SK-N-SH treated with all-trans-retinoic acid at 6 μM for 48 hours (cell line): ENCODE results near the gene NOS2.

Experiments used
- ATAC-seq: fragments of 200-7000 bp; cut with Tn5 transposase; 3 replicates; pipeline ENCODE4 v1.9.1; 2020; ENCODE audit warnings: mild to moderate bottlenecking, moderate library complexity
- ARNTL ChIP-seq: fragments of 450-650 bp; formaldehyde crosslinking; IDR thresholded peaks from 2 replicates; pipeline ENCODE4 v1.5.0; 2020; ENCODE audit warnings: low read depth, mild to moderate bottlenecking, moderate library complexity, borderline replicate concordance
- BACH2 ChIP-seq: fragments of 250-450 bp; sonication (Bioruptor Pico); IDR thresholded peaks from 2 replicates; pipeline ENCODE4 v1.9.0; 2021; ENCODE audit warnings: mild to moderate bottlenecking, borderline replicate concordance
- CSDC2 ChIP-seq: fragments of 250-450 bp; sonication (Bioruptor Pico); IDR thresholded peaks from 2 replicates; pipeline ENCODE4 v1.5.0; 2020; ENCODE audit warnings: mild to moderate bottlenecking, moderate library complexity
- ESRRG ChIP-seq: fragments of 250-450 bp; sonication (Bioruptor Pico); IDR thresholded peaks from 2 replicates; pipeline ENCODE4 v1.6.1; 2021; ENCODE audit warnings: mild to moderate bottlenecking
- GLIS3 ChIP-seq: fragments of 250-450 bp; sonication (Bioruptor Pico); IDR thresholded peaks from 2 replicates; pipeline ENCODE4 v1.5.0; 2020; ENCODE audit warnings: mild to moderate bottlenecking, moderate library complexity
- ISL1 ChIP-seq: fragments of 250-450 bp; sonication (Bioruptor Pico); IDR thresholded peaks from 2 replicates; pipeline ENCODE4 v2.1.2; 2022; ENCODE audit warnings: mild to moderate bottlenecking, moderate library complexity
- OSR1 ChIP-seq: fragments of 250-450 bp; sonication (Bioruptor Pico); IDR thresholded peaks from 2 replicates; pipeline ENCODE4 v1.8.0; 2022; ENCODE audit warnings: moderate library complexity, mild to moderate bottlenecking, inconsistent platforms
- PPARA ChIP-seq: fragments of 250-450 bp; sonication (Bioruptor Pico); IDR thresholded peaks from 2 replicates; pipeline ENCODE4 v1.5.0; 2020; ENCODE audit warnings: mild to moderate bottlenecking, borderline replicate concordance
- RARB ChIP-seq: fragments of 250-450 bp; sonication (Bioruptor Pico); IDR thresholded peaks from 2 replicates; pipeline ENCODE4 v1.8.0; 2021; ENCODE audit warnings: mild to moderate bottlenecking, moderate library complexity
- SNAI2 ChIP-seq: fragments of 250-450 bp; sonication (Bioruptor Pico); IDR thresholded peaks from 2 replicates; pipeline ENCODE4 v1.5.0; 2020; ENCODE audit warnings: mild to moderate bottlenecking, moderate library complexity
- TCF4 ChIP-seq: fragments of 250-450 bp; sonication (Bioruptor Pico); IDR thresholded peaks from 2 replicates; pipeline ENCODE4 v1.8.0; 2021; ENCODE audit warnings: mild to moderate bottlenecking, moderate library complexity, borderline replicate concordance
- TOX ChIP-seq: fragments of 250-450 bp; sonication (Bioruptor Pico); IDR thresholded peaks from 2 replicates; pipeline ENCODE4 v1.8.0; 2021; ENCODE audit warnings: mild to moderate bottlenecking, moderate library complexity, borderline replicate concordance
- ZC3H10 ChIP-seq: fragments of 250-450 bp; sonication (Bioruptor Pico); IDR thresholded peaks from 2 replicates; pipeline ENCODE4 v1.5.1; 2021; ENCODE audit warnings: mild to moderate bottlenecking, moderate library complexity
- ZFP3 ChIP-seq: fragments of 250-450 bp; sonication (Bioruptor Pico); IDR thresholded peaks from 2 replicates; pipeline ENCODE4 v1.5.0; 2020; ENCODE audit warnings: mild to moderate bottlenecking, moderate library complexity
- ZFP30 ChIP-seq: fragments of 450-650 bp; formaldehyde crosslinking; IDR thresholded peaks from 2 replicates; pipeline ENCODE4 v1.5.0; 2022; ENCODE audit warnings: mild to moderate bottlenecking, moderate library complexity
- ZNF565 ChIP-seq: fragments of 450-650 bp; formaldehyde crosslinking; conservative IDR thresholded peaks from 2 replicates; pipeline ENCODE4 v1.5.0; 2020; ENCODE audit warnings: low read depth, mild to moderate bottlenecking, moderate library complexity
- ZNF70 ChIP-seq: fragments of 450-650 bp; formaldehyde crosslinking; IDR thresholded peaks from 2 replicates; pipeline ENCODE4 v1.5.0; 2020; ENCODE audit warnings: mild to moderate bottlenecking, moderate library complexity
- ZNF8 ChIP-seq: fragments of 450-650 bp; formaldehyde crosslinking; IDR thresholded peaks from 2 replicates; pipeline ENCODE4 v1.5.0; 2020; ENCODE audit warnings: mild to moderate bottlenecking, moderate library complexity
- TF ChIP-seq, protein P1 (sequence below): fragments of 250-450 bp; sonication (Bioruptor Pico); IDR thresholded peaks from 2 replicates; pipeline ENCODE4 v1.8.0; 2021; ENCODE audit warnings: low read depth, mild to moderate bottlenecking, moderate library complexity, borderline replicate concordance
- TF ChIP-seq, protein P2 (sequence below): fragments of 250-450 bp; sonication (Bioruptor Pico); IDR thresholded peaks from 2 replicates; pipeline ENCODE4 v1.5.1; 2020; ENCODE audit warnings: low read depth, mild to moderate bottlenecking, moderate library complexity
- TF ChIP-seq, protein P3 (sequence below): fragments of 250-450 bp; sonication (Bioruptor Pico); IDR thresholded peaks from 2 replicates; pipeline ENCODE4 v1.8.0; 2020; ENCODE audit warnings: mild to moderate bottlenecking, moderate library complexity, borderline replicate concordance
- TF ChIP-seq, protein P4 (sequence below): fragments of 250-450 bp; sonication (Bioruptor Pico); IDR thresholded peaks from 2 replicates; pipeline ENCODE4 v1.5.0; 2020; ENCODE audit warnings: mild to moderate bottlenecking, moderate library complexity

The NOS2 gene

DNA sequence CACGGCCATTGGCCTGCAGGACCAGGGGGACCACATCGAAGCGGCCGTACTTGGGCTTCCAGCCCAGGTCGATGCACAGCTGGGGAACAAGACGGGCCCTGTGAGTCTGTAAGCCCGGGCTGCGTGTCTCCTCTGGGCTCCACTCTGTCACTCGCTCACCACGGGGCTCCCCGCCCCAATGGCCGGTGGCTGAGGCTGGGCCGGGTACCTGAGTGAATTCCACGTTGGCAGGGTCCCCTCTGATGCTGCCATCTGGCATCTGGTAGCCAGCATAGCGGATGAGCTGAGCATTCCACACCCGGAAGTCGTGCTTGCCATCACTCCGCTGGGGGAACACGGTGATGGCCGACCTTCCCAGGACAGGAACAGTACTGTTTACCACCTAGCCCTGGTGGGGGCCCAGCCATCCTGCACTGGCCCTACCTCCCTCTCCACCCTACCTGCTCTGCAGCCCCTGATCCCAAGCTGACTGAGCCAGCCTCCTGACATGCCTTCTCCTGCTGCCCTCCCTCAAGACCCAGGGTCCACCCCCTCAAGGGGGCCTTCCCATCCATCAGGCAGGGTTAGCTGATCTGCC, 19.4 kb downstream of the NOS2 start:
- TF ChIP-seq ISL1: no peak
- TF ChIP-seq OSR1 (CRISPR knock-in tag): no peak
- no peak for TF ChIP-seq BACH2
- TF ChIP-seq, protein P1, sequence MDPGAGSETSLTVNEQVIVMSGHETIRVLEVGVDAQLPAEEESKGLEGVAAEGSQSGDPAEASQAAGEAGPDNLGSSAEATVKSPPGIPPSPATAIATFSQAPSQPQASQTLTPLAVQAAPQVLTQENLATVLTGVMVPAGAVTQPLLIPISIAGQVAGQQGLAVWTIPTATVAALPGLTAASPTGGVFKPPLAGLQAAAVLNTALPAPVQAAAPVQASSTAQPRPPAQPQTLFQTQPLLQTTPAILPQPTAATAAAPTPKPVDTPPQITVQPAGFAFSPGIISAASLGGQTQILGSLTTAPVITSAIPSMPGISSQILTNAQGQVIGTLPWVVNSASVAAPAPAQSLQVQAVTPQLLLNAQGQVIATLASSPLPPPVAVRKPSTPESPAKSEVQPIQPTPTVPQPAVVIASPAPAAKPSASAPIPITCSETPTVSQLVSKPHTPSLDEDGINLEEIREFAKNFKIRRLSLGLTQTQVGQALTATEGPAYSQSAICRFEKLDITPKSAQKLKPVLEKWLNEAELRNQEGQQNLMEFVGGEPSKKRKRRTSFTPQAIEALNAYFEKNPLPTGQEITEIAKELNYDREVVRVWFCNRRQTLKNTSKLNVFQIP: no peak
- TF ChIP-seq GLIS3 (CRISPR knock-in tag): no peak
- TF ChIP-seq, protein P2, sequence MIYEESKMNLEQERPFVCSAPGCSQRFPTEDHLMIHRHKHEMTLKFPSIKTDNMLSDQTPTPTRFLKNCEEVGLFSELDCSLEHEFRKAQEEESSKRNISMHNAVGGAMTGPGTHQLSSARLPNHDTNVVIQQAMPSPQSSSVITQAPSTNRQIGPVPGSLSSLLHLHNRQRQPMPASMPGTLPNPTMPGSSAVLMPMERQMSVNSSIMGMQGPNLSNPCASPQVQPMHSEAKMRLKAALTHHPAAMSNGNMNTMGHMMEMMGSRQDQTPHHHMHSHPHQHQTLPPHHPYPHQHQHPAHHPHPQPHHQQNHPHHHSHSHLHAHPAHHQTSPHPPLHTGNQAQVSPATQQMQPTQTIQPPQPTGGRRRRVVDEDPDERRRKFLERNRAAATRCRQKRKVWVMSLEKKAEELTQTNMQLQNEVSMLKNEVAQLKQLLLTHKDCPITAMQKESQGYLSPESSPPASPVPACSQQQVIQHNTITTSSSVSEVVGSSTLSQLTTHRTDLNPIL (CRISPR knock-in tag): no peak
- no peak for TF ChIP-seq RARB (CRISPR knock-in tag)
- TF ChIP-seq SNAI2 (CRISPR knock-in tag): no peak
- TF ChIP-seq ESRRG (CRISPR knock-in tag): no peak
- TF ChIP-seq ZNF565: no peak
- TF ChIP-seq TOX (CRISPR knock-in tag): no peak
- TF ChIP-seq ZFP3 (CRISPR knock-in tag): no peak
- no peak for TF ChIP-seq ARNTL (CRISPR knock-in tag)
- TF ChIP-seq, protein P3, sequence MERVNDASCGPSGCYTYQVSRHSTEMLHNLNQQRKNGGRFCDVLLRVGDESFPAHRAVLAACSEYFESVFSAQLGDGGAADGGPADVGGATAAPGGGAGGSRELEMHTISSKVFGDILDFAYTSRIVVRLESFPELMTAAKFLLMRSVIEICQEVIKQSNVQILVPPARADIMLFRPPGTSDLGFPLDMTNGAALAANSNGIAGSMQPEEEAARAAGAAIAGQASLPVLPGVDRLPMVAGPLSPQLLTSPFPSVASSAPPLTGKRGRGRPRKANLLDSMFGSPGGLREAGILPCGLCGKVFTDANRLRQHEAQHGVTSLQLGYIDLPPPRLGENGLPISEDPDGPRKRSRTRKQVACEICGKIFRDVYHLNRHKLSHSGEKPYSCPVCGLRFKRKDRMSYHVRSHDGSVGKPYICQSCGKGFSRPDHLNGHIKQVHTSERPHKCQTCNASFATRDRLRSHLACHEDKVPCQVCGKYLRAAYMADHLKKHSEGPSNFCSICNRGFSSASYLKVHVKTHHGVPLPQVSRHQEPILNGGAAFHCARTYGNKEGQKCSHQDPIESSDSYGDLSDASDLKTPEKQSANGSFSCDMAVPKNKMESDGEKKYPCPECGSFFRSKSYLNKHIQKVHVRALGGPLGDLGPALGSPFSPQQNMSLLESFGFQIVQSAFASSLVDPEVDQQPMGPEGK (CRISPR knock-in tag): no peak
- no peak for TF ChIP-seq PPARA
- no peak for TF ChIP-seq ZNF70
- no peak for ATAC-seq

DNA sequence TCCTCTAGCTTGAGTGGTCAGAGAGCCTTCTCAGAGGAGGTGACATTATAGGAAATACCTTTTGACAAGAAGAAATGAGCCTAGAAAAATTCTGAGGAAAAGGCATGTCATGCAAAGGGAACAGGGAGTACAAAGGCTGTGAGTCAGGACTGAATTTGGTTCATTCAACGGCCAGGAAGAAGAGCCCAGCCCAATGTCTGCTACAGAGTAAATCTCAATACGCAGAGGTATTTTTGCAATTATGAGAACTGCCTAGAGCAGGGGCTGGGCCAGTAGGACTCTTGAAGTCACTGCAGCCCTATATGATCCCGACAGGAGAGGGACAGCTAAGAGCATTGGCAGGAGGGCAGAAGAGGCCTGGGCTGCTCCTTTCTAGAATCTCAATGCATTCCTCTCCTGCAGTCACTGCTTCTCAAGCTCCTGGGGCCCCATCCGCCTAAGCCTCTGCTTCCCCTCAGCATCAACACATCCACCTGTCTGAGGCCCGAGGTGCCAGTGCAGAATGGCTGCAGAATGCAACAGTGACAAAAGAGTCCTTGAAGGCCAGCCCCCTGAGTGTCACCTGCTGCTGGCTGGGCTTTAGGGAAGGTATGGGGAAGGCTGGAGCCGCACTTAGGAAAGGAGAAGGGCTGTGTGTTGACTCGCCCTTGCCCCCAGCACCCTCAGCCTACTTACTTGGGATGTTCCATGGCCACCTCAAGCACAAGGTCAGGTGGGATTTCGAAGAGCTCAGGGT, 20.1 kb downstream of the NOS2 start:
- ATAC-seq: no peak
- TF ChIP-seq ZFP30 (CRISPR knock-in tag) (no peak), OSR1 (CRISPR knock-in tag) (no peak), ZNF8 (CRISPR knock-in tag) (no peak)
- TF ChIP-seq, protein P1: no peak
- TF ChIP-seq, protein P4, sequence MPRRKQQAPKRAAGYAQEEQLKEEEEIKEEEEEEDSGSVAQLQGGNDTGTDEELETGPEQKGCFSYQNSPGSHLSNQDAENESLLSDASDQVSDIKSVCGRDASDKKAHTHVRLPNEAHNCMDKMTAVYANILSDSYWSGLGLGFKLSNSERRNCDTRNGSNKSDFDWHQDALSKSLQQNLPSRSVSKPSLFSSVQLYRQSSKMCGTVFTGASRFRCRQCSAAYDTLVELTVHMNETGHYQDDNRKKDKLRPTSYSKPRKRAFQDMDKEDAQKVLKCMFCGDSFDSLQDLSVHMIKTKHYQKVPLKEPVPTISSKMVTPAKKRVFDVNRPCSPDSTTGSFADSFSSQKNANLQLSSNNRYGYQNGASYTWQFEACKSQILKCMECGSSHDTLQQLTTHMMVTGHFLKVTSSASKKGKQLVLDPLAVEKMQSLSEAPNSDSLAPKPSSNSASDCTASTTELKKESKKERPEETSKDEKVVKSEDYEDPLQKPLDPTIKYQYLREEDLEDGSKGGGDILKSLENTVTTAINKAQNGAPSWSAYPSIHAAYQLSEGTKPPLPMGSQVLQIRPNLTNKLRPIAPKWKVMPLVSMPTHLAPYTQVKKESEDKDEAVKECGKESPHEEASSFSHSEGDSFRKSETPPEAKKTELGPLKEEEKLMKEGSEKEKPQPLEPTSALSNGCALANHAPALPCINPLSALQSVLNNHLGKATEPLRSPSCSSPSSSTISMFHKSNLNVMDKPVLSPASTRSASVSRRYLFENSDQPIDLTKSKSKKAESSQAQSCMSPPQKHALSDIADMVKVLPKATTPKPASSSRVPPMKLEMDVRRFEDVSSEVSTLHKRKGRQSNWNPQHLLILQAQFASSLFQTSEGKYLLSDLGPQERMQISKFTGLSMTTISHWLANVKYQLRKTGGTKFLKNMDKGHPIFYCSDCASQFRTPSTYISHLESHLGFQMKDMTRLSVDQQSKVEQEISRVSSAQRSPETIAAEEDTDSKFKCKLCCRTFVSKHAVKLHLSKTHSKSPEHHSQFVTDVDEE: no peak
- TF ChIP-seq, protein P2 (CRISPR knock-in tag): no peak

DNA sequence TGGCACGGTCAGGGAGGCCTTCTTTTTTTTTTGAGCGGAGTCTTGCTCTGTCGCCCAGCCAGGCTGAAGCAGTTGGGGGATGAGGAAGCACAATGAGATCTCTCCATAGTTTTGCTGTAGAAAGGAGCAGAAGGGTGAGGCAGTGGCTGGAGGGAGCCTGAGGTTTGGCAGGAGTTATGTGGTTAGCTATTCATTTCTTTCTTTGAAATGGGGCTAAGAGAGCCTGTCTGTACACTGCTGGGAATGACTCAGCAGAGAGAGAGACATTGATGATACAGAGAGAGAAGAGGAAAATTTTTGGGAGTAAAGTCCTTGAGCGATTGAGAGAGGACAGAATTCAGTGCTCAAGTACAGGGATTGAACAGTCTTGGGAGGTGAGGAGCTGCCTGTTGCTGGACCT, 22.1 kb downstream of the NOS2 start:
- ATAC-seq: no peak
- TF ChIP-seq CSDC2 (CRISPR knock-in tag) (no peak), TCF4 (CRISPR knock-in tag) (no peak), SNAI2 (CRISPR knock-in tag) (no peak), ESRRG (CRISPR knock-in tag) (no peak), ZFP3 (CRISPR knock-in tag) (no peak), ZC3H10 (no peak), GLIS3 (CRISPR knock-in tag) (no peak), ZNF565 (no peak), ZFP30 (CRISPR knock-in tag) (no peak), ZNF8 (CRISPR knock-in tag) (no peak)
- TF ChIP-seq, protein P2 (CRISPR knock-in tag): no peak
